ENCODE results near the gene MT4.

DNA sequence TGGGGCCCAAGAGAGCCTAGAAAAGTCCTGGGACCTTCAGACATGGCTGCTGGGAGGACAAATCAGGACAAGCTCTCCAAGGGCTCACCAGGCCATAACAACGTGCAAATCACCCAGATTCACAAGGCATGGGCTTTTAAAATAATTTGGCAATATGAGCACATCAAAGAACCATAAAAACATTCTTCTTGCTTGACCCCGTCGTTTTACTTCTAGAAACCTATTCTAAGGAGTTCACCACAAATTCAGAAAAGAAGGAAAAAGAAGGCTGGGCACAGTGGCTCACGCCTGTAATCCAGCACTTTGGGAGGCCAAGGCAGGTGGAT, 12.4 kb downstream of the MT4 start:
- TF ChIP-seq POLR2A (IDR thresholded peaks at IDR 0.05), result no peak
- TF ChIP-seq, protein P1, sequence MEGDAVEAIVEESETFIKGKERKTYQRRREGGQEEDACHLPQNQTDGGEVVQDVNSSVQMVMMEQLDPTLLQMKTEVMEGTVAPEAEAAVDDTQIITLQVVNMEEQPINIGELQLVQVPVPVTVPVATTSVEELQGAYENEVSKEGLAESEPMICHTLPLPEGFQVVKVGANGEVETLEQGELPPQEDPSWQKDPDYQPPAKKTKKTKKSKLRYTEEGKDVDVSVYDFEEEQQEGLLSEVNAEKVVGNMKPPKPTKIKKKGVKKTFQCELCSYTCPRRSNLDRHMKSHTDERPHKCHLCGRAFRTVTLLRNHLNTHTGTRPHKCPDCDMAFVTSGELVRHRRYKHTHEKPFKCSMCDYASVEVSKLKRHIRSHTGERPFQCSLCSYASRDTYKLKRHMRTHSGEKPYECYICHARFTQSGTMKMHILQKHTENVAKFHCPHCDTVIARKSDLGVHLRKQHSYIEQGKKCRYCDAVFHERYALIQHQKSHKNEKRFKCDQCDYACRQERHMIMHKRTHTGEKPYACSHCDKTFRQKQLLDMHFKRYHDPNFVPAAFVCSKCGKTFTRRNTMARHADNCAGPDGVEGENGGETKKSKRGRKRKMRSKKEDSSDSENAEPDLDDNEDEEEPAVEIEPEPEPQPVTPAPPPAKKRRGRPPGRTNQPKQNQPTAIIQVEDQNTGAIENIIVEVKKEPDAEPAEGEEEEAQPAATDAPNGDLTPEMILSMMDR (IDR thresholded peaks at IDR 0.05), result peak in 1 of 6 experiments; percentile 6
